Mucosa of descending colon (tissue), 3 donors: ENCODE data around the gene YPEL2. TPM values are rescaled to one million over a fixed set of nuclear protein-coding genes. Genes with fewer than 3 reads are reported as not detected.

Experiments used
- ATAC-seq: fragments of 200-7000 bp; cut with Tn5 transposase; one replicate; pipeline ENCODE4 v1.9.1; 2020; ENCODE audit warnings: mild to moderate bottlenecking, moderate library complexity
- DNase-seq, 3 donors: peaks; one replicate each; pipeline ENCODE4 v3.0.0-alpha.2; 2020
- H3K36me3 ChIP-seq: fragments of 200-600 bp; one replicate; pipeline ENCODE4 v1.8.0; 2021; ENCODE audit warnings: low read depth, mild to moderate bottlenecking
- H3K4me1 ChIP-seq: fragments of 200-600 bp; one replicate; pipeline ENCODE4 v1.8.0; 2021; ENCODE audit warnings: low read depth, mild to moderate bottlenecking
- H3K4me3 ChIP-seq: fragments of 200-600 bp; one replicate; pipeline ENCODE4 v1.8.0; 2021; ENCODE audit warnings: mild to moderate bottlenecking
- H3K9me3 ChIP-seq: fragments of 200-600 bp; one replicate; pipeline ENCODE4 v1.8.0; 2021; ENCODE audit warnings: mild to moderate bottlenecking
- intact Hi-C, 2 donors: fragments of 100-400 bp; cut with DNase I in 1 of 2; cut with micrococcal nuclease in 1 of 2; formaldehyde crosslinking; loops; one replicate each; pipeline versions ENCODE4 v1.11.0 to v1.11.1; 2022; cut with DNase I, micrococcal nuclease
- total RNA-seq, 3 donors: library from RNA; stranded (reverse); fragmentation: NEBNext Ultra II Directional in 2 of 3; extraction: Animal tissue kit (Norgen Biotek cat#: 25700) in 2 of 3; gene quantifications; one replicate each; pipeline versions ENCODE4 v1.2.1 to v1.2.4, GENCODE V29; 2021 to 2023
- TF ChIP-seq, protein P1 (sequence below): fragments of 200-600 bp; IDR thresholded peaks from one replicate; pipeline ENCODE4 v1.8.0; 2022; ENCODE audit warnings: antibody characterized with exemption, mild to moderate bottlenecking
- donor health status: DM: no; HTN: no; CAD: no; lungs with moderate emphysema.
- donor health status: DM: no; HTN: no; CAD: no.
- donor health status: DM: no; HTN: yes; CAD: no.

Gene YPEL2
- total RNA-seq, 3 donors from 2014 or later = 29.6 to 33.8 (median 32.8) TPM

DNA sequence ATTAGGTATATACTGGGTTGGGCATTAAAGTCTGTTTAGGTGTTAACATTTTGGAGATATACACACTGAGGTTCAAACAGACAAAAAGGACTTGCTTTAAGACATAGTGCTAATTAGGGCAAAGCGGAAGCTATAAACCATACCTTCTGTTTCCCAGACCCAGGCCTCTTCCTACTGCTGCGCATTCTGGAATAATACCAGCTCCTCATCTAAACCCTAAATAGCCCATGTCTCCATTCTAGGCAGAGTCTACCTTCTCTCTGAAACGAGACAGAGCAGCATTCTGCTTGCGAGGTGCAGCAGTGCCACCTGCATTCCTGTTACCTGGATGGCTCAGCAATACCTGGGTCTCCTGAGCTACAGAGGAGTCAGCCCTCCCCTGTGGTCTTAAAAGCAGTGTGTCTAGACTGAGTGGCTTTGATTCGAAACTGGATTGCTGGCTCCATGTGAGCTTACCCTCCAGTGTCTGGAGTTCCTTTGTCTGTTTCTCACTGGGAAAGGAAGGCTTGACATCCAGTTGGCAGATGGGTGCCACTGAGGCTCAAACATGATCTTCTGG lies 6.4 kb downstream of the YPEL2 start:
- ATAC-seq (no peak), DNase-seq (no peak)
- no peak overlapping the region for H3K4me3 ChIP-seq
- peaks cover 7% of the 10 kb centered on the region for H3K4me1 ChIP-seq
- TF ChIP-seq, protein P1, sequence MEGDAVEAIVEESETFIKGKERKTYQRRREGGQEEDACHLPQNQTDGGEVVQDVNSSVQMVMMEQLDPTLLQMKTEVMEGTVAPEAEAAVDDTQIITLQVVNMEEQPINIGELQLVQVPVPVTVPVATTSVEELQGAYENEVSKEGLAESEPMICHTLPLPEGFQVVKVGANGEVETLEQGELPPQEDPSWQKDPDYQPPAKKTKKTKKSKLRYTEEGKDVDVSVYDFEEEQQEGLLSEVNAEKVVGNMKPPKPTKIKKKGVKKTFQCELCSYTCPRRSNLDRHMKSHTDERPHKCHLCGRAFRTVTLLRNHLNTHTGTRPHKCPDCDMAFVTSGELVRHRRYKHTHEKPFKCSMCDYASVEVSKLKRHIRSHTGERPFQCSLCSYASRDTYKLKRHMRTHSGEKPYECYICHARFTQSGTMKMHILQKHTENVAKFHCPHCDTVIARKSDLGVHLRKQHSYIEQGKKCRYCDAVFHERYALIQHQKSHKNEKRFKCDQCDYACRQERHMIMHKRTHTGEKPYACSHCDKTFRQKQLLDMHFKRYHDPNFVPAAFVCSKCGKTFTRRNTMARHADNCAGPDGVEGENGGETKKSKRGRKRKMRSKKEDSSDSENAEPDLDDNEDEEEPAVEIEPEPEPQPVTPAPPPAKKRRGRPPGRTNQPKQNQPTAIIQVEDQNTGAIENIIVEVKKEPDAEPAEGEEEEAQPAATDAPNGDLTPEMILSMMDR = no peak
- H3K9me3 ChIP-seq = no peaks in the 10 kb centered on the region
- H3K36me3 ChIP-seq = no peaks in the 10 kb centered on the region
- intact Hi-C loops = no loop called here

DNA sequence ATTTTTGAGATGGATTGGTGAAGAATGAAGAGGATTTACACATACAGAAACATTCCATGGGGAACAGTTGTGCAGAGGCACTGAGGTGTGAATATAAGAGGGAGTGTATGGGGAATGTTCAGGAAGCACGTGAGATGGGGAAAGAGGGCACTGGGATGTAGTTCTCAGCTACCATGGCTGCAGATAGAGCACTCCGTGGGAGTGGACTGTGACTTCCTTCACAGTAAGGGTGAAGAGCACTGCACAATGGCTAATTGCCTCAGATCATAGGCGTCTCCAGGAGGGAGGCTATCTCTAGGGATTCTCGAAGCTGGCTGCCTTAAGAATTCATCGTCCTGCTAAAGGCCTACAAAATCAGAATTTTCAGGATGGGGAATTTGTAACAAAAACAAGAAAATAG lies 7.0 kb downstream of the YPEL2 start:
- Histone ChIP-seq H3K4me3 (no peak overlapping the region), H3K4me1 (peaks cover under 1% of the 10 kb centered on the region), H3K36me3 (no peaks in the 10 kb centered on the region), H3K9me3 (no peaks in the 10 kb centered on the region)
- no peak for DNase-seq
- ATAC-seq = no peak
- intact Hi-C loops = no loop called here
- TF ChIP-seq, protein P1 = no peak

DNA sequence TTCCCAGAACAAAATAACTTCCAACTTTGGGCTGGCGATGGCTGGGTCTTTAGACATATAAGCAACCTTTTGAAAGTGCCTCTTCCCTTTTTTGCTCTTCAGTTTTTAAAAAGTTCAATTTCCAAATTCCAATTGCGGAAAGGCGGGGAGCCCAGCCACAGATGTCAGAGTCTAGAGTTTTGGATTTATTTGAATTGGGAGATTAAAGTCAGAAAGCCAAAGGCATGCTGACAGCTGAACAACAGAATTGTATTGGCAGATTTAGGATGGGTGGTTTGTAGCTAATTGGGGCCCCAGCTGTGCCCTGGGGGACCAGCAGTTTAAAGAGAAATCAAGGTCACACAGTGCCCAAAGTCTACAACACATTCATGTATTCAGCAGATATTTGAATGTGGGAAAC lies 10.5 kb downstream of the YPEL2 start:
- Histone ChIP-seq H3K36me3 (no peaks in the 10 kb centered on the region), H3K4me1 (no peaks in the 10 kb centered on the region), H3K9me3 (no peaks in the 10 kb centered on the region), H3K4me3 (no peak overlapping the region)
- DNase-seq (no peak), ATAC-seq (no peak)
- TF ChIP-seq, protein P1 = no peak
- intact Hi-C loops = no loop called here

DNA sequence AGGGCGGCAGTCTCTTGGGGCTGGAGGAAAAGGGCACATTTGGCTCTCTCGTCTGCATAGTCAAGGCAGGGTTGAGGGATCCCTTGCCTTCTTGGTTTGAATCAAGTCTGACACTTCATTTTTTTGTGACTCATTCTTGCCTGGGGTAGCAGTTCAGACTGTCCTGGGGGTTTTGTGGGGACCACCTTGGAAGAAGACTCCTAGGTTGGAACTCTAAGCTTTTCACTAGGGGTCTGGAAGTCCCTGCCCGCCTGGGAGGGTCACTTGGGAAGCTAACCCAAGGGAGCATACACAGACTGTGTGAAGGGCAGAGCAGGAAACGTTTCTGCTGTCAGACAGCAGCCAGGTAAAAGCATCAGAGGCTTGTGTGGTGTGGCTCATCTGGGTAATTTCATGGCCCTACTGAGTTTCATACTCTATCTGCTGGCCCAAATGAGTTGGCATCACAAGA lies 11.3 kb downstream of the YPEL2 start:
- TF ChIP-seq, protein P1 = no peak
- Histone ChIP-seq H3K4me1 (no peaks in the 10 kb centered on the region), H3K36me3 (no peaks in the 10 kb centered on the region), H3K9me3 (no peaks in the 10 kb centered on the region), H3K4me3 (no peak overlapping the region)
- ATAC-seq = peak; percentile 12
- intact Hi-C loops = no loop called here
- DNase-seq = no peak

DNA sequence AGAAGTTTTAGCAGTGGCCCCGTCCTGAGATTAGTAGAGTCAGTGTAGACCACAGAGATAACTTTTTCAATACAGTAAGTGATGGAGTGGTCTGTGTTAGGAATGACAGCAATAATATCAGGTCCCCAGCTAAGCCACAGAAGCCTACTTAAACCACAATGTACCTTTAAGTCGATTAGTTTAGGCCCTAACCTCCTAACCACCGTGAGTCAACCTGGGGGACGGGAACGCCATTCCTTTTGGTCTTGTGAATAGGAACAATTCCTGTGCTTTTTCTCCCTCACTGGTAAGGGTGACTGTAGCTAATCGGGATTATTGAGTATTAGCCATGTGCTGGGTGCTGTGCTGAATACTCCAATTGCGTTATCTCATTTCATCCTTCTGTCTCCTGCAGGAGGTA lies 14.0 kb downstream of the YPEL2 start:
- ATAC-seq = no peak
- Histone ChIP-seq H3K4me3 (no peak overlapping the region), H3K9me3 (no peaks in the 10 kb centered on the region), H3K36me3 (no peaks in the 10 kb centered on the region), H3K4me1 (no peaks in the 10 kb centered on the region)
- DNase-seq = no peak
- TF ChIP-seq, protein P1 = no peak
- intact Hi-C loops = no loop called here

DNA sequence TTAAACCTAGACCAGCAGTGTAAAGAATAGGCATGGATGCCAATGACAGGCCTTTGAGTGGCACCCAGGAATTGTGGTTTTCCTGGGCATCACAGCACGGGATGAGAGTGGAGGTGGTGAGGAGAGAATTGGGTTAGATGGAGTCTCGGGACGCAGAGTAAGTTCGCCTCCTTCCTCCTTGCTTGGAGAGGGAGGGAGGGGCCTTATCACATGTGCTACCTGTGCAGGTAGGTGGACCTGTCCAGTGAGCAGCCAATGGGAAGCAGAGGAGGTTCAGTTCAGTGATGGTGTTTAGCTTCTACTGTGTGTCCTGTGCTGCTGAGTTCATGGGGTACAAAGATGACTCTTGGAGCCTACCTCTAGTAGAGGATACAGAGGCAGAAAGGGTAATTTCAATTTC lies 14.9 kb downstream of the YPEL2 start:
- DNase-seq = no peak
- Histone ChIP-seq H3K4me3 (no peak overlapping the region), H3K4me1 (no peaks in the 10 kb centered on the region), H3K9me3 (no peaks in the 10 kb centered on the region), H3K36me3 (no peaks in the 10 kb centered on the region)
- intact Hi-C loops = no loop called here
- ATAC-seq = peak; percentile 24
- TF ChIP-seq, protein P1 = no peak
